ENCODE results near the gene SWSAP1. TPM values are rescaled to one million over a fixed set of nuclear protein-coding genes. Genes with fewer than 3 reads are reported as not detected.

SWSAP1 gene
- total RNA-seq, 4 donors from 2014 or later: 0.76 to 3.2 (median 1.9) TPM; not detected in 1

GRCh38 chr19:11356676-11357550 lies 17.6 kb upstream of the SWSAP1 start:
- no peak overlapping the region for H3K27ac ChIP-seq
- no peaks in the 10 kb centered on the region for H3K27me3 ChIP-seq
- peaks cover 0 to 14% (median 3%) of the 10 kb centered on the region in 4 donors for H3K4me1 ChIP-seq
- H3K36me3 ChIP-seq: no peaks in the 10 kb centered on the region
- TF ChIP-seq POLR2A (IDR thresholded peaks at IDR 0.05): no peak
- no peak for TF ChIP-seq CTCF (IDR thresholded peaks at IDR 0.05)
- no peak for DNase-seq
- H3K9me3 ChIP-seq: no peaks in the 10 kb centered on the region
- H3K4me3 ChIP-seq: no peak overlapping the region

GRCh38 chr19:11359421-11359820 lies 15.0 kb upstream of the SWSAP1 start:
- H3K36me3 ChIP-seq: no peaks in the 10 kb centered on the region
- no peaks in the 10 kb centered on the region for H3K27me3 ChIP-seq
- peaks cover 0 to 15% (median 3%) of the 10 kb centered on the region in 4 donors for H3K4me1 ChIP-seq
- H3K27ac ChIP-seq: no peak overlapping the region
- H3K9me3 ChIP-seq: no peaks in the 10 kb centered on the region
- no peak for TF ChIP-seq POLR2A (IDR thresholded peaks at IDR 0.05)
- no peak for TF ChIP-seq CTCF (IDR thresholded peaks at IDR 0.05)
- no peak overlapping the region for H3K4me3 ChIP-seq
- no peak for DNase-seq

- Histone ChIP-seq H3K27ac (no peak overlapping the region), H3K4me3 (peak overlapping the region in 2 of 4 donors; percentile 21 to 38), H3K36me3 (no peaks in the 10 kb centered on the region), H3K9me3 (no peaks in the 10 kb centered on the region), H3K27me3 (no peaks in the 10 kb centered on the region), H3K4me1 (peaks cover 0 to 5% (median 0%) of the 10 kb centered on the region in 4 donors)
- TF ChIP-seq CTCF (IDR thresholded peaks at IDR 0.05) (no peak), POLR2A (IDR thresholded peaks at IDR 0.05) (no peak)
- DNase-seq: peak in 2 of 3 donors; percentile 89
These were observed 13.3 kb upstream of the SWSAP1 start for GRCh38 chr19:11361037-11361770.

GRCh38 chr19:11361771-11362731 lies 12.4 kb upstream of the SWSAP1 start:
- no peaks in the 10 kb centered on the region for H3K36me3 ChIP-seq
- H3K9me3 ChIP-seq: no peaks in the 10 kb centered on the region
- DNase-seq: no peak
- TF ChIP-seq POLR2A (IDR thresholded peaks at IDR 0.05): no peak
- no peak for TF ChIP-seq CTCF (IDR thresholded peaks at IDR 0.05)
- H3K4me1 ChIP-seq: peaks cover 0 to 5% (median 0%) of the 10 kb centered on the region in 4 donors
- H3K27ac ChIP-seq: no peak overlapping the region
- no peaks in the 10 kb centered on the region for H3K27me3 ChIP-seq
- no peak overlapping the region for H3K4me3 ChIP-seq

- Histone ChIP-seq H3K27ac (no peak overlapping the region), H3K9me3 (no peaks in the 10 kb centered on the region), H3K27me3 (no peaks in the 10 kb centered on the region), H3K4me3 (no peak overlapping the region), H3K4me1 (peaks cover 0 to 5% (median 0%) of the 10 kb centered on the region in 4 donors), H3K36me3 (peaks cover 0 to 7% (median 0%) of the 10 kb centered on the region in 3 donors)
- no peak for DNase-seq
- TF ChIP-seq POLR2A (IDR thresholded peaks at IDR 0.05): no peak
- TF ChIP-seq CTCF (IDR thresholded peaks at IDR 0.05): no peak
These were observed 10.6 kb upstream of the SWSAP1 start for GRCh38 chr19:11363881-11364280.

All from Peyer's patch (tissue), 4 donors.